ENCODE results near the gene KIAA0513.

KIAA0513 gene

DNA sequence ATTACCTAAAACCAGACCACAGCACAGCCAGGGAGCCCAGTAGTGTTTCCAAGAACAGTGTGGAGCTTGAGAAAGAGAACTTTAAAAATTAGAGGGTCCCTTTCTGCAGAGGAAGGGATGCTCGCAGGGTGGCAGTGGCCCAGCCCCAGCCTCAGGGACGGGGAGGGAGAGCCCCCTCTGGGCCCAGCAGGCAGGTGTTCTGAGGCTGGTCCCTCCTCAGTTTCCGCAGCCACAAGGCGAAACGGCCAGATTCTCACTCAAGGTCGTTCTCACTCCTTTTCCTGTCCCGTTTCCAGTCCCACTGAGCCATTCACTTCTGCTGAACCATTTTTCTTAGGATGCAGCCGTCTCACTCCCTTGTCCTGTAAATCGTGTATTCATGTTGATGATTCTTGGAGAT, 64.7 kb downstream of the KIAA0513 start:
- no peak for DNase-seq

DNA sequence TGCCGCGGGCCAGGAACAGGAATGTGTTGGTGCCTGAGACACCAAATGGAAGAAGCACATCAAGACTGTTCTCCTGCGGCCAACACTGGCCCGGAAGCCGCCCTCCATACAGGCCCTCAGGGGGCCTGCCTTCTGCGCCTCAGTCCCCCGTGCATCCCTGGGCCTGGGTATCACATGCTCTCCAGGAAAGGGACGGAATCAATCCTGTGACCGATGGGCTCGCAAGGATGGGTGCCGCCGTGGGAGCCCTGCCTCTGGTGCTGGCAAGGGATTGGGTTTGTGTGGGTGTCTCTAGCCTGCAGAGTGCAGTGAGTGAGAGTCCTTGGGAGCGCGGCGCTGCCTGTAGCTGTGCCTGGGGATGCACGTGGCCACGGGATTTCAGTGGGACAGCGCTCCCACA, 65.3 kb downstream of the KIAA0513 start:
- DNase-seq: no peak

DNA sequence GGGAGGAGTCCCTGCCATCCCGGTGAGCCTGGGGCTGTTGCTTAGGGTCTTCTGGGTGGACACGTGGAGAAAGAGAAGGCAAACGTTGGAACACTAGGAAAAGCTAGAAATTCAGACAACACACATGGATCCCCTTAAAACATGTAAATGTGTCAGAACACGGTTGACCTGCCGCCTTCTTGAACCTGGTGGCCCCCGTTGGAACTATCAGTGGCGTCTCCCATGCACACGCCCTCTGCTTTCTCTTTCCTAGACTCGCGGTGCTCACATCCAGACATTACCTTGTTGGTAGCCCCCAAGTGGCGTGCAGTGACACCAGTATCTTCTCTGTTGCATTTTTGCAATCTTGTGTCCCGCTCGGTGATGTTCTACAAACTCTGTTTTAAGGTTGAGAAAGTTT, 66.1 kb downstream of the KIAA0513 start:
- DNase-seq: no peak

DNA sequence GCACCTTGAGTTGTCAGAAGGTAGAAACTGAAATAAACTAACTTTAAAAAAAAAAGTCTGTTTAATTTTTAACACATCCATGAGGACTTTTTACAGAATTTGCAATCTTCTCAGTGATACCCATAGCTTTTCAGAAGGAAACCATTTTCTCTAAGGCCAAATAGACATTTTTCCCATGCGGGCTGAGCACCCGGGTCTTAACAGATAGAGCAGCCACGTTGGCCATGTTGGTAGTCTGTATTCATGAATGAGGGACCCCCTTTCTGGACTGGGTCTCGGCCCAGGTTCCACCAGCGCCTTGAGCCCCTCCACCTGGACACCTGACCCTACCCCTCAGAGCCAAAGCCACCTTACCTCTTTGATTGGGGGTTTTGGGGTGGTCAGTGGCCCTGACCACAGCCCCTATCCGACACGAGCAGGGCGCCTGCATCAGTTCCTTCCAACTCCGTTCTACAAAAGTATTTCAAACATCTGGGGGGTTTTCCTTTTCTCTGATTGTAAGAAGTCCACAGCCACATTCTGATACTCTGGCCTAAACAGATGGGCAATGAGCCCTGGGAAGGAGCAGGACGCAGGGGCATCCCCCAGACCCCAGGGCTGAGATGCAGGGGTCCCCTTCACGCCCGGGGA, 66.7 kb downstream of the KIAA0513 start:
- DNase-seq: no peak

DNA sequence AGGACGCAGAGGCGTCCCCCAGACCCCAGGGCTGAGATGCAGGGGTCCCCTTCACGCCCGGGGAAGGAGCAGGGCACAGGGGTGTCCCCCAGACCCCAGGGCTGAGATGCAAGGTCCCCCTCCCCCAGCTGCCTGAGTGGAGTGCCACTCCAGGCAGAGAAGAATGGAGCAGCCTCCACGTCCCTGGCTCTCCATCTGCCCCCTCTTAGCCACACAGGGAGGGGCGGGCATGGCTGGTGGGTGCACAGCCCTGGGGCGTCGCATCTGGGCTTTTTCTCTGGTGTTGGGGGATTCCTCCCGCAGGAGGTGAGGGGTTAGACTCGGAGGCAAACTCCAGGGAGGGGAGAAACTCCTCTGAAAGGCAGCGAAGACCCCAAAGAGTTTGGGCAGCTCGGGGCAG, 67.2 kb downstream of the KIAA0513 start:
- DNase-seq: no peak

DNA sequence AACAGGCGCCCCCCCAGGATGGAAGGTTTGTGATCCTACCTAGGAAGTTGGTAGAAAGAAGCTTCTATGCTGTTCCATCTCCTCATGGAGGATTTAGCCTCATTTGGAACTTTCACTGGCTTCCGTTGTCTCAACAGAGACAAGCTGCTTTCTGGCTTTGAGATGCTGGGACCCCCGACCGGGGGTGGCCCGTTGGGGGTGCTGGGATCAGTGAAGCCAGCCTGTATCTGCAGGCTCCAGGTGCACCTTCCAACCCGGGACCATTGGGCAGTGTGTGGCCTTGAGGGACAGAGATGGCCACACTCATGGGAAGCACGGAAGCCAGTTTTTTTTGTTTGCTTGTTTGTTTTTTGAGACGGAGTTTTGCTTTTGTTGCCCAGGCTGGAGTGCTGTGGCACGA, 69.3 kb downstream of the KIAA0513 start:
- no peak for DNase-seq

DNA sequence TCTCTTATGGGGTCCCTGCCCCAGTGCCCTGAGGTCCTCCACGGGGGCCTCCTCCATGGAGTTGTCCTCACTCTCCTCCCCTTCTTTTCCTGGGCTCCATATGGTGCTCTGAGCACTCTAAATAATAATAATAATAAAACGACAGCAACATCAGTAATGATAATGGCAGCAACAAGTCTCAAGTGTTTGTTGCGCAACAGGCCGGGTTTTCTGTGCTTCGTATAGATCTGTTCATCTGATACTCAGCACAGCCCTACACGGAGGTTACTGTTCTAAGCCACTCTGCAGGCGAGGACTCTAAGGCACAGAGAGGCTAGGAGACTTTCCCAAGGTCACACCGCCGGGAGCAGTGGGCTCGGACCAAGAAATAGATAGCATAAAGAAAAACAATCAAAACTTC, 71.0 kb downstream of the KIAA0513 start:
- no peak for DNase-seq

DNA sequence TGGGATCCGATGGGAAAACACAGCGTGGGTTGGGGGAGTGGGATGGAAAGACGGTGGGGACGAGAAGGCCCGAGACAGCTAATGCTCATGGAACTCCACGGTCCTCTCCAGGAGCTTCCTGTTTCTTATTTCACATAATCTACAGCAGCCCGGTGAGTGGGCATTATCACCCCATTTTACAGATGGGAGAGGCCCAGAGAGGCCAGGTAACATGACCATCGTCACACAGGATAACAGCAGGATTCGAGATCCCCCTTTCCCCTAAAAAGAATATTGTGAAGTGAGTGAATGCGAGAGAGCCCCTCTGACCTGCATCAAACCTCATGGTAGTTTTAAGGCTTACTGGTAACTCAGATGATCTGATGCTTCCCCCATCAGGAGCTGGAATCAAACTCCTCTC, 72.7 kb downstream of the KIAA0513 start:
- DNase-seq: no peak

DNA sequence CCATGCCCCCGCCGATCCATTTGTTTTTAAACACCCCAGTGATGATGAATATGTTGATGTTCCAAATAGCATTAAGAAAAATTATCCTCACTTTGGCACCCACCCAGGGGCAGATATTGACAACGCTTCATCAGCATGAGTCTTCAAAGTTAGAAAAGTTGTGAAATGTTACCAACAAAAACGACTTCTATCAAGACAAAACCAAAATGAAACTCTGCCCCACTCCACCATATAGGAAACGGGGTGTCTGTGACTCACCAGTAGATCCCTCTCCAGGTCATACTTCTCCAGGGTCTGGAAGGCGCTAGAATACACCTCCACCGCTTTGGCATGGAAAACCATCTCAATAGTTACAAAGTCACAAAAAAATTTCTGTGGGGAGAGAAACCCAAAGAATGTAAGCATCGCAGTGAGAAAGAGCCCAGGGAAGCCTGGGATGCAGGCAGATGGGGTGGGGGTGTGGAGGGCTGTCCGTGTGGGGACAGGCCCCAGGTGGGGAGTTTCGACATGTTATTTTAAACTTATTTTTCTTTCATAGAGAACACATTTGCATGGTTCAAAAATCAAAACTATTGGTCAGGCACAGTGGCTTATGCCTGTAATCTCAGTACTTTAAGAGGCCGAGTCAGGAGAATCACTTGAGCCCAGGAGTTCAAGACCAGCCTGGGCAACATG, 74.5 kb downstream of the KIAA0513 start:
- DNase-seq: no peak

DNA sequence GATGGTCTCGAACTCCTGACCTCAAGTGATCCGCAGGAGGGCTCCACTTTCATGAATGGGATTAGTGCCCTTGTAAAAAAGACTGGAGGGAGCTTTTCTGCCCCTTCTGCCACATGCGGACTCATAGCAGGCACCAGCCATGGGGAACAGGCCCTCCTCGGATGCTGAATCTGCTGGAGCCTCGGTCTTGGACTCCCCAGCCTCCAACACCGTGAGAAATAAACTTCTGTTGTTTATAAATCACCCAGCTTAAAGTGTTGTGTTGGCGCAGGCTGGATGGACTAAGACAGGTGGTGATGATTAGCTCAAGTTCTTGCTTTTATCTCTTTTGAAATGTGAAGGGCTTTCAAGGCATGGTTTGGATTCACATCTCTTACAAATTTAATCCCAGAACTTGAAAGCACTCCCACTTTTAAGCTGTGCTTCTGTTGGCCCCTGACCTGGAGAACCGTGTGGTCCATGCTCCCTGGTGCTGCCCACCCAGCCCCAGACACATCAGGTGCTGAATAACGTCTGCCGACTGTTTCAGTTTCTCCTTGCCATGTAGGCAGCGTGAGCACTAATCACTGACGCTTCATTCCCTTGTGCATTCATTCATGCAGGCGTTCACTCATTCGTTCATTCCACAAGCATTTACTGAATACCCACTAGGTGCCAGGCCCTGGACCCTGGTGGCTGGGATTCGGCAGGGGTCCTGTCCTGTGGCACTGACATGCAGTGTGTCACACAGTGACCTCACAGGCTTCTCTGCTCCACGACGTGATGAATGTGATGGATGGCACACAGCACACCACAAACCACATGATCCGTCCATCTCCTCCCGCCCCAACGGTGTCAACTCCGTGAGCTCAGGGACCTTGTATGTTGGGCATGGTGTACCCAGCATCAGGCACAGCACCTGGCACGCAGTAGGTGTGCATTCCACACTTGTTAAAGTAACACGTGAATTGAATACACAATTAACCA, 75.8 kb downstream of the KIAA0513 start:
- DNase-seq: no peak

DNA sequence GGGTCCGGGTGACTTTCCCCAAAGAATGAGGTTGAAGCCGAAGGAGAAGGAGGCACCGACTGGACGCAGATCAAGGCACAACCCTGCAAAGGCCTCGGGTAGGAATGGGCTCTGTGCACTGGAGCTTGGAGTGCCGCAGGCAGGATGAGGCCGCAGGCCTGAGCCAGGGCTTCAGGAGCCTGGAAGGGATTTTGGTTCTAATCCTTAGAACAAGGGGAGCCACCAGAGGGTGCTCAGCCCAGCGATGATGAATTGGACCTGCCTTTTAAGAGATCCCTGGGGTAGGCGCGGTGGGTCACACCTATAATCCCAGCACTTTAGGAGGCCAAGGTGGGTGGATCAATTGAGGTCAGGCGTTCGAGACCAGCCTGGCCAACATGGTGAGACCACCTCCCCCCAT, 76.6 kb downstream of the KIAA0513 start:
- no peak for DNase-seq

DNA sequence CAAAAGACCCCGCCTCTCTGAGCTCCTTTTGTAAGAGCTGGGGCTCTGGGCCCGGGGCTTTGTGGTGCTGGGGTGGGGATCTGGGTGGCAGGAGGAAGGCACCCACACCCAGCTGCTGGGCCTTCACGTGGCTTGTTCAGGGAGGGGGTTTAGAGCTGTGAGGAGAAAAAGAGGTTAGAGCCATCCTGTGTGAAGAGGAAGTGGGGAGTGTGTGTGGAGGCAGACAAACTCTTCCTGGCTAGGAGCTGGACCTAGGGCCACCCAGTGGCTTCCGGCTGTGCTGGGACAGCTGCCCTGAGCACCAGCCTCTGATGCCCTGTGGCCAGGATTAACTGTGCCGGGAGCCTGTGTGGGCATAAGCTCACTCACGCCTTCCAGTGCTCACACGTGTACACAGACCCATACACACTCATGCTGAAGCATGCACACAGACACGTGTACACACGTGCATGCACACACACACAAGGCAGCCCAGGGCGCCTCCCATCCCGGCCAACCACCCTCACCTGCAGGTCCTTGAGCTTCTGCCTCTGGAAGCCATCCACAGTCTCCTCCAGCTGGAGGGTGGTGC, 77.3 kb downstream of the KIAA0513 start:
- no peak for DNase-seq

DNA sequence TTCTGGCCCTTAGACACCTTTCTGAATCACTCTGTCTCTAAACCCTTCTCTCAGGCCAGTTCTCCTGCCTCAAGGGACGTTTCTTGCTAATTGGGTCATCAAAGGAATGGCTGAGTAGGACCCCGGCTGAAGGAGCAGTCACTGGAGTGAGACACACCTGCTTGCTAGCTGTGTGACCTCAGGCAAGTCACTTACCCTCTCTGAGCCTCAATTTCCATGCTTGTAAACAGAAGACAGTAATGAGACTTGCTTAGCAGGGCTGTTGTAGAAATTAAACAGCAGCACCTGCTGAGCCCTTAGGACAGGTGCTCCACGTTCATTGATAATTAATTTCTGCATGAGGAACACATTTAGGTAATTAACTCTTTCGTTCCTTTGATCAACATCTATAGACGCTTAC, 77.9 kb downstream of the KIAA0513 start:
- no peak for DNase-seq

DNA sequence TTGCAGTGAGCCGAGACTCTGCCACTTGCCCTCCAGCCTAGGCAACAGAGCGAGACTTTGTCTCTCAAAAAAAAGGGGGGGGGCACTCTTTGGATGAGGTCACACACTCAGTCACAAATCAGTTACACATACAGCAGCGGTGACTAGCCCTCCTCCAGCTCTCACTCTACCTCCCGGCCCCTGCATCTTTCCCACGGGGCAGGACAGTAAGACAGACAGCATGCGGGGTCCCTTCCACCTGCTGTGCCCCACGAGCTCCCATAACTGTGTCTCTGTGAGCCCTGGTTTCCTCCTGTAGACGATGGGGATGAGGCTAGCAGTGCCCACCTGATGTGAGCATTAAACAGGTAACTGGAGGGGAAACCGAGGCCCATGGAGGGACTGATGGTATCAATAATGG, 79.5 kb downstream of the KIAA0513 start:
- DNase-seq: no peak

DNA sequence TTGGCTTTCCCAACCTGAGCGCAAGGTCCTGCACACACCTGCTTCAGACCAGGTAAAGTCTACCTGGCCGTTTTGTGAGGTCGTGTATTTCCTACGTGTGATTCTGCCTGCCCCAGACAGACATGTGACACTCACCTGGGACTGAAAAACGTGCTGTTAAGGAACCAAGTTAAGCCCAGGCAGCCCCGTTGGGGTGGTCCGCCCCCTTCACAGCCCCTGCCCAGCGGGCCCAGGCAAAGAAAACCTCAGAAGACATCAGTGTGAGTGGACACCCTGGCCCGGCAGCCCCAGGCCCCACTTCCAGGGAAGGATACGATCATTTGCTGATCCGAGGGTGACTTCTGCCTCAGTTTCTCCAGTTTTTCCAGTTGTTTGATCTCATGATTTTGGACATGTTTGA, 79.9 kb downstream of the KIAA0513 start:
- DNase-seq: no peak

DNA sequence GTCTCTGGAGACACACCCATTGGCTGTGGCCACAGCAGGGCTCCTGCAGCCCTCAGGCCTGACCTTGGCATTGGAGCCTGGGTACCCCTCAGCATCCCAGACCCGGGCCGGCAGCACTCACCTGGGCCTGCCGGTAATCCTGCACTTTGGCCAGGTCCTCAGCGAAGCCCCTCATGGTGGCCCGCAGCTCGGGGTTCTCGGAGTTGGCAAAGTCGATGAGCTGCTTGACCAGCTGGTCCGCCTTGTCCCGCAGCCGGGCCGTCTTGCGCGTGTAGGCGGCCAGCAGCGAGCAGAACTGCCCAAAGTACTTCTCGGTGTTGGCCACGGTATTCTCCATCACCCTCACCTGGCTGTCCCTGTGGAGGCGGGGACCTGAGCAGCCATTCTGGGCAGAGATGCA, 82.5 kb downstream of the KIAA0513 start:
- DNase-seq: no peak

DNA sequence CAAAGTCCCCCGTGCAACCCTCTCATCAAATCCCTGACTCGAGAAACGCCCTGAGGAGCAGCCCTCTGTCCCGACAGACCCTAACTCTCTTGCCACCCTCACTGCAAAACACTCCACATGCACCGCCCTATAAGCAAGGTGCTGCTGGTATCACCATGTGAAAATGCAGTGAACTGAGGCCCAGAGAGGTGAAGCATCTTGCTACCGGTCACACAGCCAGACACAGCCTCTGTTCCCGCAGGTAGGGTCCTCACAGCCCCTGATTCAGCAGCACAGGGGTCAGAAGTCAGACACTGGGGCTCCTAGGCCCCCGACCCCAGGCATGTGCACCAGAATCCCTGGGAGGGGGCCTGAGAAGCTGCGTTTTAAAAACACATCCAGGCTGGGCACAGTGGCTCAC, 83.6 kb downstream of the KIAA0513 start:
- DNase-seq: no peak

DNA sequence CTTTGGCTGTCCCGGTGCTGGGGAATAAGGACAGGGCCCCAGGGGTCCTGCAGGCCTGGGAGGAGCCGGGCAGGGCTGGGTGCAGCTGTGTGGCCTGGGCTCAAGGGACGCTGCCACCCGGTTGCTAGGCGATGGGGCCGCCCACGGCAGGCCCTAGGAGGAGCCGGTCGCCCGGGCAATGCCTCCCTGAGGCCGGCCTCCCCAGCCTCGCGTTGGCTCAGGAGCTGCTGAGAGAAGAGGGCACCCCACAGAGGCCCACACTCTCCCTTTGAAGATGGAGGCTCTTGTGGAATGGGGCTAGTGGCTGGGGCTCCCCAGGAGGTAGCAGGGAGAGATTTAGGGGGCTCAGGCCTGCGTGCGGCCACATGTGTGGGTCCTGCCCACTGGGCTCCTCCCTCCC, 84.8 kb downstream of the KIAA0513 start, which contains the start of gene CIBAR2:
TSS of gene CIBAR2 (minus strand) at position 109 of the 400 bp plus-strand sequence. CDS start 120 bp downstream, outside the sequence.
- no peak for DNase-seq

DNA sequence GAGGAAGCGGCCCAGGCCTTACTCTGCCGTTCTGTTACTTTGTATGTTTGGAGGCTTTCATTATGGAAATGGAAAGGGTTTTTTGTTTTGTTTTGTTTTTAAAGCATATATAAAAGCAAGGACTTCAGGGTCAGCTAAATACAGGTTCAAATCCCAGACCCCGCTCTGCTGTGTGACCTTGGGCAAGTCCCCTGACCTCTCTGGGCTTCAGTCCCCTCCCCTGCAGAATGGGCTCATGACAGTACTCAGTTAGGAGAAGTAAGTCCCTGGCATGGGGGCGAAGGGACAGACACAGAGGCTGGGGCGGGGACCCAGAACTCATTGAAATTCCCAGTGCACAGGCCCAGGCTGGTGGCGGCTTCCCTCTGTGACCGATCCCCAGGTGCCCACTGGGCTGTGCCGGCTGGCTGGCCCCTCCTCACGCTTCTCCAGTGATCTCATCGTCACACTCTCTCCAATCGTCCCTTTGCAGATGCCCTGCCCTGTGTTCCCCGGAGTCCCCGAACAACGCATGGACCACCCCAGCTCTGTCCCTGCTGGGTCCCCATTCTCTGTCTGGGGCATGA, 85.7 kb downstream of the KIAA0513 start:
- no peak for DNase-seq

DNA sequence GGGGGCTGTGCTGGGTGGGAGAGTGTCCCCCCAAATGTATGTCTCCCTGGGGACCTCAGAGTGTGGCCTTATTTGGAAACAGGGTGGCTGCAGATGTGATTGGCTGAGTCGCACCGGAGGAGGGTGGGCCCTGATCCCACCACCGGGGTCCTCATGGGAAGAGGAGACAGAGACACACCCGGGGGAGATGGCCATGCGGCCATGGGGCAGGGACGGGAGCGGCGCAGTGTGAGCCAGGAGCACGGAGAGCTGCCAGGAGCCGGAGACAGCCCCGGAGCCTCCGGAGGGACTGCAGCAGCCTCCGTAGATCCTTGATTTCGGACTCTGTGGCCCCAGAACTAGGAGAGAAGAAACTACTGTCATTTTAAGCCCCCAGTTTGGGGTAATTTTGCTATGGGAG, 86.3 kb downstream of the KIAA0513 start:
- no peak for DNase-seq

DNA sequence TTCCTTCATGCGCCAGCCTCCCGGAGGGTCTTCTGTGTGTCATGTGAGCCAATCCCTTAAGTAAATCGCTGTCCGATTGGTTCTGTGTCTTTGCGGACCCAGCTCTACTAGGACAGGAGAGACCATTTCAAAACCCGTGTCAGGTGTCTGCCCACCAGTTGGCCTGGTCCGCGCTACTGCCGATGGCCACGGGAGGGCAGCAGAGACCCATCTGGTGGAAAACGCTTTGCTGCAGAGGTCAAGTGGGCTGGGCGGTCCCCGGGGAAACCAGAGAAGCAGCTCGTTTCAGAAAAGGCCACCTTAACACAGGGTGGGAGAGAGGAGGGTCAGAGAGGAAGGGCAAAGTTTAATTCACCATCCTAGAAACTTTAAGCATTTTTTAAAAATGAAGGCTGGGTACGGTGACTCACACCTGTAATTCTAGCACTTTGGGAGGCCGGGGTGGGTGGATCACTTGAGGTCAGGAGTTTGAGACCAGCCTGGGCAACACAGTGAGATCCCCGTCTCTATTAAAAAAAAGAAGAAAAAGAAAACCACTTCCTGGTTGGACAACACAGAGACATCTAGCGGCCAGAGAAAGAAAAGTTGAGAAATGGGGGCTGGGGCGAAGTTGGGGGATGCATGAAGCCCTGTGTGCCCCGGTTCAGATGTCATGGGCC, 87.4 kb downstream of the KIAA0513 start:
- DNase-seq: peak; percentile 80

DNA sequence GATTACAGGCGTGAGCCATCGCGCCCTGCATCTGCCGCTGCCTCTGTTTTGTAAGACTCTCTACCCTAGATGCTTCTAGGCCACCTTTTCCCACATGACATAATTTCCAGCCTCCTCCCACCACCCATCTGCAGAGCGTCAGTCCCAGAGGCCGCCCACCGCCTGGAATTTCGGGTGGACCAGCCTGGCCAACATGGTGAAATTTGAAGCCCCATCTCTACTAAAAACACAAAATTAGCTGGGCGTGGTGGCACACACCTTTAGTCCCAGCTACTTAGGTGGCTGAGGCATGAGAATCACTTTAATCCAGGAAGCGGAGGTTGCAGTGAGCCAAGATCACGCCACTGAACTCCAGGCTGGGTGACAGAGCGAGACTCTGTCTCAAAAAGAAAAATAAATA, 89.8 kb downstream of the KIAA0513 start:
- no peak for DNase-seq

DNA sequence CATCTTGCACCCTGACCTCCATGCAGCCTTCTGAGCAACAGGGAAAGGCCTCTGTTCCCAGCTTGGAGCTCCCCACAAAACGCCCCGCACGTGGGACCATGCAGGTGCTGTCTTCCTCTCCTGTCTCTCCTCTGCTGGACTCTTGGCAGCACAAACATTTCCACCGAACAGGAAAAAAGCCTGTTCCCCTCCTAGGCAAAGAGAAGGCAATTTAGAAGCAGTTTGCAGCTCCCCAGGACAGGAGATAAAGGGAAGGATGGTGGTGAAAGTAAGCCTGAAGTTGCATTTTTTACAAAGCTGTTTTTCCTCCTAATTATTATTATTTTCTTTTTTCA, 92.4 kb downstream of the KIAA0513 start:
- no peak for DNase-seq
